ENCODE data around the gene APBA2. TPM values are rescaled to one million over a fixed set of nuclear protein-coding genes. Genes with fewer than 3 reads are reported as not detected.

The APBA2 gene
- total RNA-seq, 4 donors from 2014 or later: 3.3 to 5.4 (median 4.5) TPM

GRCh38 chr15:29058903-29059539 lies 173.2 kb downstream of the APBA2 start:
- Histone ChIP-seq H3K27ac (no peak overlapping the region), H3K9me3 (peaks cover 0 to 12% (median 0%) of the 10 kb centered on the region in 4 donors), H3K4me3 (no peak overlapping the region), H3K4me1 (no peaks in the 10 kb centered on the region), H3K27me3 (no peaks in the 10 kb centered on the region), H3K36me3 (no peaks in the 10 kb centered on the region)
- TF ChIP-seq EP300 (IDR thresholded peaks at IDR 0.05) (no peak), CTCF (IDR thresholded peaks at IDR 0.05) (no peak), POLR2A (IDR thresholded peaks at IDR 0.05) (no peak)
- no peak for DNase-seq (ENCODE audit: low spot score in 2 of 2)
- WGBS, 2 donors: 87 to 89% methylated on average over 6 of the region's 6 CpGs

- no peak for TF ChIP-seq EP300 (IDR thresholded peaks at IDR 0.05)
- TF ChIP-seq POLR2A (IDR thresholded peaks at IDR 0.05): no peak
- no peak for TF ChIP-seq CTCF (IDR thresholded peaks at IDR 0.05)
- DNase-seq (ENCODE audit: low spot score in 2 of 2): no peak
- WGBS, 2 donors: 92 to 94% methylated on average over 16 of the region's 16 CpGs
- Histone ChIP-seq H3K27me3 (no peaks in the 10 kb centered on the region), H3K27ac (no peak overlapping the region), H3K4me1 (no peaks in the 10 kb centered on the region), H3K9me3 (peaks cover 0 to 12% (median 0%) of the 10 kb centered on the region in 4 donors), H3K4me3 (no peak overlapping the region), H3K36me3 (no peaks in the 10 kb centered on the region)
Observed at GRCh38 chr15:29059871-29060640, 174.3 kb downstream of the APBA2 start.

- WGBS, 2 donors: 86 to 96% methylated on average over 6 of the region's 6 CpGs
- Histone ChIP-seq H3K9me3 (peaks cover 0 to 12% (median 0%) of the 10 kb centered on the region in 4 donors), H3K36me3 (no peaks in the 10 kb centered on the region), H3K4me3 (no peak overlapping the region), H3K27ac (no peak overlapping the region), H3K4me1 (no peaks in the 10 kb centered on the region), H3K27me3 (no peaks in the 10 kb centered on the region)
- TF ChIP-seq EP300 (IDR thresholded peaks at IDR 0.05) (no peak), POLR2A (IDR thresholded peaks at IDR 0.05) (no peak), CTCF (IDR thresholded peaks at IDR 0.05) (no peak)
- no peak for DNase-seq (ENCODE audit: low spot score in 2 of 2)
Observed at GRCh38 chr15:29061746-29062145, 176.0 kb downstream of the APBA2 start.

GRCh38 chr15:29062179-29062591 lies 176.4 kb downstream of the APBA2 start:
- Histone ChIP-seq H3K27ac (no peak overlapping the region), H3K36me3 (no peaks in the 10 kb centered on the region), H3K4me3 (no peak overlapping the region), H3K27me3 (no peaks in the 10 kb centered on the region), H3K4me1 (no peaks in the 10 kb centered on the region), H3K9me3 (peaks cover 0 to 12% (median 0%) of the 10 kb centered on the region in 4 donors)
- no peak for DNase-seq (ENCODE audit: low spot score in 2 of 2)
- TF ChIP-seq POLR2A (IDR thresholded peaks at IDR 0.05) (no peak), CTCF (IDR thresholded peaks at IDR 0.05) (no peak), EP300 (IDR thresholded peaks at IDR 0.05) (no peak)
- 52 to 62% methylated on average over 10 of the region's 10 CpGs for WGBS, 2 donors

GRCh38 chr15:29062626-29063025 lies 176.9 kb downstream of the APBA2 start:
- H3K36me3 ChIP-seq: no peaks in the 10 kb centered on the region
- no peak overlapping the region for H3K27ac ChIP-seq
- no peak overlapping the region for H3K4me3 ChIP-seq
- no peaks in the 10 kb centered on the region for H3K4me1 ChIP-seq
- DNase-seq (ENCODE audit: low spot score in 2 of 2): no peak
- H3K27me3 ChIP-seq: no peaks in the 10 kb centered on the region
- TF ChIP-seq CTCF (IDR thresholded peaks at IDR 0.05) (no peak), POLR2A (IDR thresholded peaks at IDR 0.05) (no peak), EP300 (IDR thresholded peaks at IDR 0.05) (no peak)
- 56 to 59% methylated on average over 7 of the region's 7 CpGs for WGBS, 2 donors
- peaks cover 0 to 12% (median 0%) of the 10 kb centered on the region in 4 donors for H3K9me3 ChIP-seq

Measured in tibial nerve (tissue), 4 donors.